Superior temporal gyrus (tissue), 1 donor: Measurements from ENCODE around the gene FUT9.
A peak's percentile ranks its signal among the peaks of the same experiment; 100 is the strongest.

Source experiments
- DNase-seq: peaks from one replicate; pipeline ENCODE4 v3.0.0-alpha.2; 2016; ENCODE audit errors: extremely low spot score

FUT9 gene

DNA sequence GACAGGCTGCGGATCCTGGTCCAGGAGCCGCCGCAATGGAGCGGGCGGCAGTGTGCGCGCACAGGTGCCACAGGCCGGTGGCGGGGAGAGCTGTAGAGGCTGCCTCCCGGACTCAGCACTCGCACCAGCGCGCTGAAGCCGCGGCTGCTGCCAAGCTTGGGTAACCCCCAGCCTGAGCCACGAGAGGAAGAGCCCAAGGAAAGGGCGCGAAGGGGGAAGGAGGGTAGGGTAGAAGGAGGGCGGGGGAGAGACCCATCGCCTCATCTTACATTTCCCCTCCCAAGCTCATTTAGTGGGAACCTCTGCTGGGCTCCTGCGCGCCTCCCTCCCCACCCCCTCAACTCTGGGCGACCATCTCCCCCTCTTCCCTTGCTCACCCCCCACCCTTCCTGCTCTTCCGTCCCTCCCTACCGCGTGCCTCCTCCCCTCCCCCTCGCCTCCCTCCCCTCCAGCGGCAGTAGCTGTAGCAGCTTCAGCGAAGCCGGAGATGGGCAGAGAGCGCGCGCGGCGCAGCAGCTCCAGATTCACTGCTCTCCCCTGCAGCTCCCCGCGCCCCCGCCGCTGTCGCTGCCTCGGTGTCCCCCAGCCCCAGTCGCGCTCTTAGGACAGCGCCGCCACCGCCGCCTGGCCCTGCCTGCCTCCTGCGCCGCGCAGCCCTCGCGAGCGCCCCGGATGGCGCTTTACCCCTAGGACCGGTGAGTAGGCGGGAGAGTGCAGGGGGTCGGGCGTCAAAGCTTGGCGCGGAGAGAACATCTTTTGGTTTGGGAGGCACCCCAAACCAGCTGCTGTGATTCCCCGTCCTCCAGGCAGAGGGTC is at the start of gene FUT9:
FUT9 (plus strand) TSS at position 457 of the 816 bp plus-strand sequence. CDS start 187,182 bp downstream, outside the sequence.
- DNase-seq = peak; percentile 72

DNA sequence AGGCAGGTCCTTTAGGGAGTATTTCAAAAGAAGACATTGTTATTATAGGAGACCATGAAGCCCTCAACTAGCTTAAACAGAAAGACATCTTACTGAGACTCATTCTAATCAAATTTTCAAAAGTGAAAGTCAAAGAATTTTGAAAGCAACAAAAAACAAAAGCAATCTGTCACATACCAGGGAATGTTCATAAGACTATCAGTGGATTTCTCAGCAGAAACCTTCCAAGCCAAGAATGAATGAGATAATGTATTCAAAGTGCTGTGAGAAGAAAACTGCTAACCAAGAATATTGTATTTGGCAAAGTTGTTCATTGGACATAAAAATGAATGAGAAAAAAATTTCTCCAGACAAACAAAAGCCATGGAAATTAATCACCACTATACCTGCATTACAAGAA is 48.2 kb upstream of the FUT9 start:
- DNase-seq = no peak

DNA sequence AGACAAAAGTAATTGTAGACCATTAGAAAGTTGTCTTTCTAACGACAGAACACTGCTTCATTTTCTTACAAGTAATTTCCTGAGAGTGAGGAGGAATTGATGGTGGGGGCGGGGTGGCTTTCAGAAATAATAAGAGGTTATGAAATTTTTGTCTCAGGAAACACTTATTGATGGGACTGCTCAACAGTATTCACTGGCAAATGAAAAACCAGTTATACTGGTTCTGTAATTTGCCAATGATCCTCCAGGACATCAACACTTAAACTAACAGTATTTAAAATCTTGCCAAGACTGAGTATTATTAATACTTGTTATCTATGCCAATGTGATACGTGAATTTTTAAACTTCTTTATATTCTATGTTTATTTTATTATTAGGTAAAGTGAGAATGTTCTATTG is 41.8 kb upstream of the FUT9 start:
- no peak for DNase-seq

DNA sequence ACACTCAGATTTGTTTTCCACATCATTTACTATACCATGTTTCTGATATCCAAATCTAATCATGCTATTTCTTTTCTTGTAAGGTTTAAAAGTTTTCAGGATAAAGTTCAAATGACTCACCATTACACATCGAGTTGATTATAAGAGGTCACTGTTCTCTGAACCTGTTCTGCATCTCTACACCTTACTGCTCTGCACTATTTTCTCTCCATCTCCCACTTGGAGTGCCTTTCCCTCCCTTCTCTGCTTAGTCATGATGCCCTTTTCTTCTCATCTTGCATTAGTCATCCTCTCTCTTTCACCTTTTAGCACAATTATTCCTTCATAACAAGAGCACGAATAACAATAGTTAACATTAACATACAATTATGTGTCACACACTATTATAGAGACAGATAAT is 37.5 kb upstream of the FUT9 start:
- no peak for DNase-seq

DNA sequence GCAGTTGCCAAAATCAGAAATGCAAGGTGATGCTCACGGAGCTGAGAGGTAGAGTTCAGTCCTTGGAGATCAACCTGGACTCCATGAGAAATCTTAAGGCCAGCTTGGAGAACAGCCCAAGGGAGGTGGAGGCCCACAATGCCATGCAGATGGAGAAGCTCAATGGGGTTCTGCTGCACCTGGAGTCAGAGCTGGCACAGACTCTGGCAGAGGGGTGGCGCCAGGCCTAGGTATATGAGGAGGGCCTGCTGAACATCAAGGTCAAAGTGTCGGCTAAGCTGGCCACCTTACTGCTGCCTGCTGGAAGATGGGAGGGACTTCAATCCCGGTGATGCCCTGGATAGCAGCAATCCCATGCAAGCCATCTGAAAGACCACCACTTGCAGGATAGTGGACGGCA is 23.9 kb upstream of the FUT9 start:
- no peak for DNase-seq

DNA sequence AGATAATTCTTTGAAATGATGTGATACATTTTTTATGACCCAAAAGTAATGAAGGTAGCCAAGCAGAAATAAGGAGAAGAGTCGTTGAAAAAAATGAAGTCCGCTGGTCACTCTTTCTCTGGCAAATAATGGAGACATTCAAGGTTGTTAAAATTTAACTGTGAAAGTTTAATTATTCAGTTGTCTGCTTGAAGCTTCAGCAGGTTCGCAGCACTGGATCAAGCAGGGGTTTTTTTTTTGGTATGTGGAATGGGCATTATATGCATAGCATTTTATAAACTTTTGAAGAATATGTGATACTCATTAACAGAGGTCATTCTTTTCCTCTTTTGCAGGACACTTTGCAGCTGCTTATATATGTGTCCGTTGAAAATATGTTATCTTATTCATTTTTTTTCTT is 21.6 kb upstream of the FUT9 start:
- no peak for DNase-seq

DNA sequence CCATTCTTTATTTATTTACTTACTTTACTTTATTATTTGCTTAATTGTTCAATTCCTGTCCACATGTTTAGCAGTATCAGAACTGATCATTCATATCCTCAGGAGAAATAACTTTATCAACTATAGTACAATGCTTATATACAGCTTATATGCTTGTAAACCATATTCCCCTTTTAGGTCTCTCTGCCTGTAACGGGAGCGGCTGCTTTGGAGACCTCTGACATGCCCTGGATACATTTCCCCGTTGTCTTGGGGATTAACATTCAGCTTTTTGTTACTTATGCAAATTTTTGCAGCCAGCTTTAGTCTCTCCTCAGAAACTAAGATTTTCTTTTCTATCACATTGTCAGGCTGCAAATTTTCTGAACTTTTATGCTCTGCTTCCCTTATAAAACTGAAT is 17.6 kb upstream of the FUT9 start:
- no peak for DNase-seq

DNA sequence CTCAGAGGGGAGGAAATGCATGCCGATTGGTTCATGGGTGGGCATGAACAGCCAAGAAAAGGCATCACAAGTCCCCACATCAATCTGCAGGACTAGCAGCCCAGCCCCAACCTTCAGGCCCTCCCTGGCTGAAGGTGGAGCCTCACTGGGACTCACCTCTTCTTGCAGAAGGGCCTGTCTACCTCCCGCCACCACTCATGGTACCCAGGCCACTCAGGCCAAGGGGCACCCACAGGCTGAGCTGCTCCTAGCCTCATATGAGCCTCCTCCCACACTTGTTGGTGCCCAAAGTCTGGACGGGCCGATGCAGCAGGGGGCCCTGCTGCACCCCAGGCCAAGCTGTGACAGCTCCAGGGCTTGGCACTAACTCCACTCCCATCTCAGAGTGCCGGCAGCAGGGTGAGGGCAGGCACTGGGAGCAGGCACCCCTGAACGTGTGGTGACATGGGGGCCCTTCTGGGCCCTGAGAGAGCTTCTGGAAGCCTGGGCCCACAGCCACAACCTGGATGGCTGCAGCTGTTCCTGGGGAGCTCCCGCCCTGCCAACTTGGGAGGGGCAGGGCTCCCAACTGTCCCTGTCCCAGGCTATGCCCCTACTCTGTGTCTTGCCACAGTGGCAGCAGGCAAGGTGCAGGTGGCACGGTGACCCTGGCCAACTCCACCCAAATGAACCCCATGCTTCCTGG is 13.7 kb upstream of the FUT9 start:
- no peak for DNase-seq

DNA sequence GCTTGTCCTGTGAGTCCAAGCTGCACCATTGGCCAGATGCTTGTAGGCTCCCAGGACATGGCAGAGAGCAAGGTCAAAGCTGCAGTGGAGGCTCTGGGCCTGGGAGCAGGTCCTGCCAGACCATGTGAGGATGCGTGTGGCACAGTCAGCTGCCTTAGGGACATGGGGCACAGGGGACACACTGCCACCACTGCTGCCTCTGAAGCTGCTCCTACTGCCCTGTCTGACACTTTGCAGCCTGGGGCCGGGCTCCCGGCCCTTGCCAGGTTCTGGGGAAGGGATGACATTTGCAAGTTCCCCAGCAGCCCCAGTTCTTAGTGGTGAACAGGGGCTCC is 13.2 kb upstream of the FUT9 start:
- no peak for DNase-seq

DNA sequence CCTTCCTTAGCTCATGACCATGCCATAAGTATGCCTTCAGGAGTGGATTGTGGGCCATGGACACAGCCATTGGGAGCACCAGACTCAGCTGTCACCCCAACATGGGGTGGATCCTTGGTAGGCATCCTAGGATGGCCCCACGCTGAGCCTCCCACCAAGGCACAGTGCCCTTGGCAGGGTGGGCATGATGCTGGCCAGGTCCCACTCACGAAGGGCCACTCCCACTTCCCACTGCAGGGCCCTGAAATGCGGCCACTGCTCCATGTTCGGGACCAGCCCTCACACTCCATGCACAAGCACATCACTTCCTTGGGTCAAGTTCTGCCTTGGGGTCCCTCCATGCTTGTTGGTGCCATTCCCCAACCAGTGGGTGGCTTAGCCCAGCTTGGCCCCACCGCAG is 12.9 kb upstream of the FUT9 start:
- no peak for DNase-seq

DNA sequence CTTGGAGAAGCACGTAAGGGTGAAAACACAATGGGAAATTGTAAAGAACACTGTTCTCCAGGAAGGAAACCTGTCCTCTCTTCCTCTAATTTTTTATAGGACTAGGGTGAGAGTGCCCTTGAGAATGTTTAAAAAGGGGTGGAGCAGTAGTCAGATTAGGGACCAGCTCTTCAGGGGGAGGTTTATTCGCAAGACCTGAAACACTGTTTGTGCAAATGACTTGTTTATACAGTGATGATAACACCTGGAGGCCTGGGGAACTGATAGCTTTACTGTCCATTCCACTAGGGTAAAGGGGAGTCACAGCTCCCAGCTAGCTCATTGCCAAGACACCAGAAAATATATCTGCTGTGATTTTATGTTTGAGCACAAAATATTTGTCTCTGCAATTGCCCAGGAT is 8.1 kb upstream of the FUT9 start:
- no peak for DNase-seq

DNA sequence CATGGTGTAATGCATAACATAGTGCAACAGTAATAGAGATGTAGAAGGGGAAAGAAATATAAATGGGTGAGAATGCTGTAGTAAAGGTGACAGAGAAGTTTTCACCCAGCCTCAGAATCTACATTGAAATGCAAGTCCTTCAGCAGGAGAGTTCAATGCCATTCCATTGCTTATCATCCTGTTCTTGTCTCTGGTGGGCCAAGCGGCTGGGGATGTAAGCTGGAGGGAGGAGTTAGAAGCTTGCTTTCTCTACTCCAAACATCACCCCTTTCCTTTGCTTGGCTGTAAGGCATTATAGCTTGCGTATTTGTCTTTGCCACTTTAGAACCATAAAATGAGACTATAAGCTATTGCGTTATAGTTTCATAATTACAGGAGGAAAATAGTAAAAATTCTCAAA is 2.2 kb upstream of the FUT9 start:
- peak; percentile 39 for DNase-seq

DNA sequence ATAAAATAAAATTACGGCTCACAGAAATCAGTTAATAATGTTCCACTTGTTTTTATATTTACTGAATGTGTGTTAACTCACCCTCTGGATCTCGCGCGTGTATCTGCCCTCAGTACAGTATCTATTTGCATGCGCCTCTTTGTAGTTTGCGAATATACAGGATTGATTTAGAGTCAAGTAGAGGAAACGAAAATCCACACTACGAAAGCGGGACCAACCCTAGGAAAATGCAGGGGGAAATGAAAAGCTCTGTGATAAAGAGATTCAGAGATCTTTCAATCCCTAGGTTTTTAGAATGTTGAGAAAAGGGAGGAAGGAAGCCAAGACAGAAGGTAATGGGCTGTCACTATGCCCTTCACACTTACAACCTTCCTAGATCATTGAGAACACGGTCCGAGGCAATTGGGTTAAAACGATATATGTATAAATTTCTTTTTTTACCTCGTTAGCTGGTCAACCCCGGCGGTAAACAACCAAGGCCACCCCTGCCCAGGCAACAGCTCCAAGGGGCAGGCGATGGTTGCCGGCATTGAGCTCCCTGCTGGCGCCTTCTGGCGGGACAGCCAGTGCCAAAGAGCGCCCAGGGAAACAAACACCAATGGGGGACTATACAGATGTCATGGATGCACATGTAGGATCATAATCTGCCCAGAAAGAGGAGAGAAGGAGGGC is 792 bp upstream of the FUT9 start:
- peak; percentile 87 for DNase-seq

DNA sequence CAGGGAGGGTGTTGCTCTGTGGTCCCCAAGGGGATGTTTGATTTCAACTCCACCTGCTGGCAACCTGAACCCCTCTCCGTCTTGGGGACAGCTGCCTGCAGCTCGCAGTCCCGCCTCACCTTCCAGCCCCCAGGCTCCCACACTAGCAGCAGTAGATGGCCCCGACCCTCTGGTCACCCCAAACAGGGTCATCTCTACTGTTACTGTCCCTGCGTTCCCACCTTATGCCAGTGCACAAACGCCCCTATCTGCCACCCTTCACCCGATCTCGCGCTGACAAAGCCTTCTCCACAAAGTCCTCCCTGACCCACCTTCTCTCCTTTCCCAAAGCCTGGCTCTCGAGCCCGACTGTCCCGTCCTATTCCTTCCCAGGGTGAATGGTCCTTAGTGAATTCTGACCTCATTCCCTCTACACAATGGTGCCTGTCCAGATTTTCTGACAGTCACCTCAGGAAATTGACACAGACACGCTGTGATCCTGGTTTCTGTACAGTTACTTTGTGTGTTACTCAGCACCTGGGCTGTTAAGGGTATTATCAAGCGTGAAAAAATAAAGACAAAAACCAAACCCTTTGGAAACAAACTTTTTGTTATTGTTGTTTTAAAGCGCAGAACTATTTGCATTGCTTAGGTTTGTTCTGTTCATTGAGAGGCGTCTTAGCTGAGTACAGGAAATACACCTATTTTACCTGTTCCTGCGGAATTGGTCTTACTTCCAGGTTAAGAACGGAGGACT is 728 bp downstream of the FUT9 start:
- DNase-seq = peak; percentile 61

DNA sequence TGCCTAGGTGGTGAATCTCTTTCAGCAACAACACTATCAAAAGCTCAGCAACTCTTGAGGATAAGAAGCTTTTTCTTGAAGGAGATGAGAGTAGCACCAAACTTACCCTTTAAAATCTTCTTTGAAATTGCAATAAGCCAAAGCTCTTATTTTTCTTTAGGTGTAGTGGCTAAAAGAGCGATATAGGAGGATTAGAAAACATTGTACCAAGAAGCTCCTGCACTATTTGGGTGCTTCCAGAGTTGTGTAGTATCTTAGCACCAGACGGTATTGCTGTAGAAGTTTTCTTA is 1.2 kb downstream of the FUT9 start:
- peak; percentile 65 for DNase-seq

DNA sequence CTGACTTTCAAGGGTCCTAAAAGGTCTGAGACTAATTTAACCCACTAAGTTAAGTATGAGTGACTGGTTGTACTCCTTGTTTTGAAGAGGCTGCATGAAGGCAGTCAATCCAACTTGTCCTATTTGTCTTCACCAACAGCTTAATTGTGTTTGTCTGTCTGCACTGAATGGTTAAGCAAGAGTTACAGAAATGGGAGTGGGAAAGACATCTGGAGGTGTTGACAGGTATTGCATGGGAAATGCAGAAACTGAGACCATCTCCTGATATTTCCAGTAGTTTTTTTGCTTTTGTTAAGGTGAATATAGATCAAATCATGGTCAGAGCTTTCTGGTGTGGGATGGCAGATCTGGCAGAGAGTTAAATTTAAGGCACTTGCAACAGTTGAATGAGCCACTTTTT is 6.5 kb downstream of the FUT9 start:
- no peak for DNase-seq

DNA sequence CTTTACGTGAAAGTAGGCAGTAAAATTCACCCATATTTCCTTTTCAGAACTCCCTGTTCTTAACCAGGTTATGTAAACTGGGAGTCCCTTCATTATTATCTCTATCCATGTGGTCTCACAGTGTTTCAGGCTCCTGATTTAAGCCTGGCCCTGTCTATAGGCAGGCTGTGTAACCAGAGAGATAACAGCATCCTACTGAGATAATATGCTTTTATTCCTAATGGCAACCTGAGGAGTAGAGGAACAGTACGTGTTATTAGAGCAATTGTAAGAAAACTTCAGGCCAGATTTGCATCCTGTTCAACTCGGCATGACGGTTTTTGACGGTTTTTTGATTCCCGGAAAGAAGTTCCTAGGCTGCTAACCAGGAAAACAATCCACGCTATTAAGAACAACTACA is 16.9 kb downstream of the FUT9 start:
- DNase-seq = no peak

DNA sequence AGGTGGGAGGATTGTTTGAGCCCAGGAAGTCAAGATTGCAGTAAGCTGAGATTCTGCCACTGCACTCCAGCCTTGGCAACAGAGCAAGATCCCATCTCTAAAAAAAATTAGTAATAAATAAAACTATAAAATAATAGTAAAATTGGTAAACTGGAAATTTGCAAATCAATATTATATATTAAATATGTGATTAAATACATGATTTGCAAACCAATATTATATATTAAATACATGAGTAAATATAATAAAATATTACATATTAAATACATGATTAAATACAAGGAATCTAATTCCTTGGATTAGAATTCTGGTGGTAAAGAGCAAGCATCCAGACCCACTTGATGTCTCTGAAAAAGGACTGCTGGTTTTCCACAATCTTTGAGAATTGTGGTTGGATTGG is 35.8 kb downstream of the FUT9 start:
- no peak for DNase-seq

DNA sequence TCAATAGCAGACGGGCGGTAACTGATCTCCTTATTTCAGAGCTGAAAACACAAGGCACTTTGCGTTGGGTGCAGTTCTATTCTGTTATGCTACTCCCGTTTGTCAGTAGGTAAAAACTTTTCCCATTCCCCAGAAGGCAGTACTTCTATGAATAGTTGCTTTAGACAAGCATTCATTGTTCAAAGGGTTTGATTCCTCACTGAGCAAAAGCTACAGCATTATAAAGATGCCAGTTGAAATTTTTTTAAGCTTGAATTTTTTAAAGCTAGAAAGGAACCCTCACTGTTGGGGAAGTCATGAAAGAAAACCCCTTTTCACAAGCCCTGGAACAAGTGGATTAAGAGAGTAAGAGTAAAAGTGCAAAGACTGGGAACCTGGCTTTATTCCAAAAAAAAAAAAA is 42.3 kb downstream of the FUT9 start:
- peak; percentile 67 for DNase-seq

DNA sequence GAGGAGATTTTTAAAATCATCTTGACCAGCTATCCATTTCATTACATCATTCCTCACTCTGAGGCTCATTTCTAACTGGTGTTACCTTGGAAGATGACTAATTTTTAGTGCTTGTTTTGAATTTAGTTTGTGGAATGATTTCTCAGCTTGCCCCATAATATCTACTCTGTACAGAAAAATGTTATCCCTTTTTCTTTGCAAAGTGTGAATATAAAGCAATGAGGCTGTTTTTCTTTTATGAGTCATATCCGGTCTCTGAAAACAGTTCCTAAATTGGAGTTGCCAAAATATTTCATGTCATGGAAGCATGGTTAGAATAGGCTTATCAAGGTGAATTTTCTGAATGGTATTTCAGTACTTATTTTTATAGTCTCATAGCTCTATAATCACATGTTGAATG is 43.8 kb downstream of the FUT9 start:
- DNase-seq = no peak

DNA sequence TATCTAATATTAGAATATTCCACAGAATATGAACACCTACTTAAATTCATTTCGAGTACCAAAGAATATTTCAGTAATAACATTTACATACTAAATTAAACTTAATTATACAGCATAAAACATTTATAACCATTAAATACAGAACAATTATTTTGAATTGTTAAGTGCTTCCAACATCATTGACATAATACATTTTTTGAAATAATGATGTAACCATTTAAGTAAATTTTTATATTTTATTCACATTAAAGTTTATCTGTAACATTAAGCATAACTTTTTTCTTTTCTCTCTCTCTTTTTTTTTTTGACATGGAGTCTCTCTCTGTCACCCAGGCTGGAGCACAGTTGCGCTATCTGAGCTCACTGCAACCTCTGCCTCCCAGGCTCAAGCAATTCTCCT is 44.5 kb downstream of the FUT9 start:
- DNase-seq = no peak

DNA sequence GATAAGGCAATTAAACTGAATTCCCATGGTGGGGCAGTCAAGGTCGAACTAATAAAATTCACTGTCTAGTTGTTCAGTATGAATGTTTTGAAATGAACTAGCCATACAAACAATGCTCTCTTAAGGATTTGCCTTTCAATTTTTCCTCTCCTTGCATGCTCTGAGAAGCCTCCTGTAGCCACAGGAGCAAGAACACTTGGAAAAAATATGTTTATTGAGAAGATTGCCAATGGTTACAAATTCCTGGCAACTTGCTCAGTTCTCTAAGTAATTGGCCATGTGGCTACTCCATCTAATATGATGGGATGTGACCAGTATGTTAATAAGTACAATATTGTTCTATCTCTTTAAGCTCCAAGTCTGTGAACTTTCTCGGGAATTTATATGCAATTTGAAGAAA is 49.4 kb downstream of the FUT9 start:
- DNase-seq = peak; percentile 40

DNA sequence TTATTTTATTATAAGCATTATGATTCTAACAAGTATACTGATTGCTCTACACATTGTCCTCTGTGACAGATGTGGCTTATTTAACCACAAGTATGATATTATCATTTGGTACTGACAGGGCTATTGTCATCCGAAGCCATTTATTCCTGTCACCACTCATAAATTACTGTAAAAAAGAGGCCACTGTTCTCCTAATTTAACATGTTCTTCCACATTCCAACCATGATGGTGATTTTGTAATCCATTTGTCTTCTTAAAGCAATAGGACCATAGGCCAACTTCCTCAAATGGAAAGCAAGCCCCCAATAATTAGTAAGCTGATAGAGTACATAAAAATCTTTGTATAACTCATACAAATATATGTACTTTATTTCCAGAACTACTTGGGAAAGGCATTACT is 50.6 kb downstream of the FUT9 start:
- no peak for DNase-seq
